Measurements from ENCODE around the gene MICU1. TPM values are rescaled to one million over a fixed set of nuclear protein-coding genes. Genes with fewer than 3 reads are reported as not detected.

The MICU1 gene
- total RNA-seq, 1 experiment from 2014 or later: 70.5 TPM

DNA sequence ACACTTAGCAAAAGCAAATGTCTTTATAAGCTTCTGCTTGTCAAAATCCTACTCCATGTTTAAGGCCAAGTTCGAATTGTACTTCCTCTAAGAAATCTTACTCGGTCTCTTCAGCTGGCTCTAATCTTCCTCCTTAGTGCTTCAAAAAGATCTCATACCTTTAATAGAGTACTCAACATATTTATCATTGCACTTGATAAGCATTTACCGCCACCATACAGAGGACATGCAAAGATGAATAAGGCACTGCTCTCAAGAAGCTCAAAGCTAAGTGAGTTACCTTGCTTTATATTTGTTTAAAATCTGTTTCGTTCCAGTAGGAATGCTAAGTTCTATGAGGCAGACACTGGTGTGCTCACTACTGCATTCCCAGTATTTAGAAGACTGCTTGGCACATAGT is 209.2 kb downstream of the MICU1 start:
- intact Hi-C loops (cut with micrococcal nuclease; ENCODE audit: unreplicated experiment): no loop called here
- no TSS peak for BruUV-seq (replicated peaks)
- no peak for DNase-seq
- Histone ChIP-seq H3K9me2 (ENCODE audit: insufficient read depth) (no peaks in the 10 kb centered on the region), H3K27ac (no peak overlapping the region), H3K4me3 (no peak overlapping the region), H3K9me3 (ENCODE audit: insufficient read depth, low read depth) (no peaks in the 10 kb centered on the region), H3K4me1 (replicated peaks; ENCODE audit: insufficient read depth) (no peaks in the 10 kb centered on the region), H3K27me3 (ENCODE audit: insufficient read depth, low read depth) (no peaks in the 10 kb centered on the region), H4K20me1 (ENCODE audit: insufficient read depth) (no peaks in the 10 kb centered on the region), H2AFZ (no peak overlapping the region), H3K4me2 (no peak overlapping the region), H3F3A (ENCODE audit: insufficient read depth, low read depth) (no peaks in the 10 kb centered on the region), H3K79me2 (ENCODE audit: low read depth) (no peaks in the 10 kb centered on the region), H3K36me3 (ENCODE audit: low read depth) (0 out of 2 replicates have a peak, but pooled peaks cover under 1% of the 10 kb centered on the region)
- ChIA-PET POLR2A (ENCODE audit: unreplicated experiment) (no interaction called here), CTCF (interaction anchor here (0.5 kb wide), 1 partner anchor 413 kb away, joined by 15 read pairs; no protein-coding TSS in a partner anchor)
- TF ChIP-seq, protein P1, sequence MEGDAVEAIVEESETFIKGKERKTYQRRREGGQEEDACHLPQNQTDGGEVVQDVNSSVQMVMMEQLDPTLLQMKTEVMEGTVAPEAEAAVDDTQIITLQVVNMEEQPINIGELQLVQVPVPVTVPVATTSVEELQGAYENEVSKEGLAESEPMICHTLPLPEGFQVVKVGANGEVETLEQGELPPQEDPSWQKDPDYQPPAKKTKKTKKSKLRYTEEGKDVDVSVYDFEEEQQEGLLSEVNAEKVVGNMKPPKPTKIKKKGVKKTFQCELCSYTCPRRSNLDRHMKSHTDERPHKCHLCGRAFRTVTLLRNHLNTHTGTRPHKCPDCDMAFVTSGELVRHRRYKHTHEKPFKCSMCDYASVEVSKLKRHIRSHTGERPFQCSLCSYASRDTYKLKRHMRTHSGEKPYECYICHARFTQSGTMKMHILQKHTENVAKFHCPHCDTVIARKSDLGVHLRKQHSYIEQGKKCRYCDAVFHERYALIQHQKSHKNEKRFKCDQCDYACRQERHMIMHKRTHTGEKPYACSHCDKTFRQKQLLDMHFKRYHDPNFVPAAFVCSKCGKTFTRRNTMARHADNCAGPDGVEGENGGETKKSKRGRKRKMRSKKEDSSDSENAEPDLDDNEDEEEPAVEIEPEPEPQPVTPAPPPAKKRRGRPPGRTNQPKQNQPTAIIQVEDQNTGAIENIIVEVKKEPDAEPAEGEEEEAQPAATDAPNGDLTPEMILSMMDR (conservative IDR thresholded peaks at IDR 0.05): no peak
- TF ChIP-seq EZH2 (IDR thresholded peaks at IDR 0.05; ENCODE audit: low read depth): no peak

DNA sequence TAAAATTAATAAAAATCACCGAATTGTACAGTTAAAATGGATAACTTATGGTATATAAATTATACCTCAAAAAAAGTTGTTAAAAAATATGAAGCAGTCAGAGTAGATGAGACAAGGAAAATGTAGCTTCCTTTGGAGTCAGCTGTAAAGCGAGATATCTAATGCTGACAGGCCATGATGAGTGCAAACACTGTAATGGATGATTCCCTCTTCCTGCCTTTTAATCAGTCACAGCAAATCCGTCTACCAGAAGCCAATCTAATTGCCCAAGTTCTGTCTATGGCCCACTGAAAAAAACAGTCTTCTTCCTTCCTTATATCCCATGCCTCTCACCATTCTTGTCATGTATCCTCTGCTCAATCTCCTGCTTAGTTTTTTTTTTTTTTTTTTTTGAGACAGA is 211.2 kb downstream of the MICU1 start:
- Histone ChIP-seq H3K27me3 (ENCODE audit: insufficient read depth, low read depth) (no peaks in the 10 kb centered on the region), H3K79me2 (ENCODE audit: low read depth) (no peaks in the 10 kb centered on the region), H3K36me3 (ENCODE audit: low read depth) (no peaks in the 10 kb centered on the region), H4K20me1 (ENCODE audit: insufficient read depth) (no peaks in the 10 kb centered on the region), H3K4me2 (no peak overlapping the region), H3K9me3 (ENCODE audit: insufficient read depth, low read depth) (no peaks in the 10 kb centered on the region), H3K27ac (no peak overlapping the region), H3F3A (ENCODE audit: insufficient read depth, low read depth) (no peaks in the 10 kb centered on the region), H3K4me3 (no peak overlapping the region), H3K4me1 (replicated peaks; ENCODE audit: insufficient read depth) (no peaks in the 10 kb centered on the region), H2AFZ (no peak overlapping the region), H3K9me2 (ENCODE audit: insufficient read depth) (no peaks in the 10 kb centered on the region)
- POLR2A ChIA-PET (ENCODE audit: unreplicated experiment): no interaction called here
- BruUV-seq (replicated peaks): no TSS peak
- no peak for TF ChIP-seq EZH2 (IDR thresholded peaks at IDR 0.05; ENCODE audit: low read depth)
- TF ChIP-seq, protein P1 (conservative IDR thresholded peaks at IDR 0.05): no peak
- DNase-seq: no peak
- CTCF ChIA-PET: interaction anchor here (0.7 kb wide), 1 partner anchor 109 kb away, joined by 7 read pairs; no protein-coding TSS in a partner anchor
- intact Hi-C loops (cut with micrococcal nuclease; ENCODE audit: unreplicated experiment): no loop called here

DNA sequence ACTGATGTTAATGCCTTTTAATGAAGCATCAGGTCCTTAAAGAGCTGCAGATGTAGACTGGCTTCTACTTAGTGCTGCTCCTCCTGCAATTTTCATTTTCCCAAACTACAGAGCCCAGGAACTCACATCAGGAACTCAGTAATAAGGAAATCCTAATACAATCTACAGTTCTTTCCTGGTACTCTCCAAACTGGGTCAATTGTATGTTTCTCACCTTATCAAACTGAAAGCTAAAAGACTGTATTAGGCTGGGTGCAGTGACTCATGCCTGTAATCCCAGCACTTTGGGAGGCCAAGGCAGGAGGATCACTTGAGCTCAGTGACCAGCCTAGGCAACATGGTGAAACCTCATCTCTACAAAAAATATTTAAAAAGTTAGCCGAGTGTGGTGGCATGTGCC is 216.7 kb downstream of the MICU1 start:
- Histone ChIP-seq H3K27me3 (ENCODE audit: insufficient read depth, low read depth) (no peaks in the 10 kb centered on the region), H3K9me2 (ENCODE audit: insufficient read depth) (no peaks in the 10 kb centered on the region), H3K4me1 (replicated peaks; ENCODE audit: insufficient read depth) (no peaks in the 10 kb centered on the region), H3K79me2 (ENCODE audit: low read depth) (no peaks in the 10 kb centered on the region), H3K4me2 (no peak overlapping the region), H4K20me1 (ENCODE audit: insufficient read depth) (no peaks in the 10 kb centered on the region), H3K9me3 (ENCODE audit: insufficient read depth, low read depth) (no peaks in the 10 kb centered on the region), H3K36me3 (ENCODE audit: low read depth) (no peaks in the 10 kb centered on the region), H3F3A (ENCODE audit: insufficient read depth, low read depth) (no peaks in the 10 kb centered on the region), H3K27ac (no peak overlapping the region), H3K4me3 (no peak overlapping the region), H2AFZ (no peak overlapping the region)
- CTCF ChIA-PET: no interaction called here
- POLR2A ChIA-PET (ENCODE audit: unreplicated experiment): no interaction called here
- DNase-seq: no peak
- intact Hi-C loops (cut with micrococcal nuclease; ENCODE audit: unreplicated experiment): loop anchor here (10.0 kb wide), 1 partner anchor 116 kb away; no protein-coding TSS in a partner anchor
- BruUV-seq (replicated peaks): no TSS peak
- TF ChIP-seq EZH2 (IDR thresholded peaks at IDR 0.05; ENCODE audit: low read depth): no peak
- TF ChIP-seq, protein P1 (conservative IDR thresholded peaks at IDR 0.05): no peak

Measured in PC-9 (cell line).